Mesothelial cell of epicardium (in vitro differentiated cells): ENCODE data around the gene ANKS1A. TPM values are rescaled to one million over a fixed set of nuclear protein-coding genes. Genes with fewer than 3 reads are reported as not detected.

Experiments used
- DNase-seq, 2 experiments: peaks; one replicate each; pipeline ENCODE4 v3.0.0; 2021; ENCODE audit warnings: low spot score in 2 of 2; ENCODE audit not compliant: unreplicated experiment in 2 of 2
- H3K27ac Mint-ChIP-seq: 2 replicates; pipeline ENCODE4 v1.8.0; 2021; ENCODE audit warnings: mixed read lengths
- H3K27me3 Mint-ChIP-seq: 2 replicates; pipeline ENCODE4 v1.8.0; 2021; ENCODE audit warnings: low read depth, mixed read lengths
- H3K36me3 Mint-ChIP-seq: 2 replicates; pipeline ENCODE4 v1.8.0; 2021; ENCODE audit warnings: mixed read lengths
- H3K4me1 Mint-ChIP-seq: 2 replicates; pipeline ENCODE4 v1.8.0; 2021; ENCODE audit warnings: mixed read lengths
- H3K4me3 Mint-ChIP-seq: 2 replicates; pipeline ENCODE4 v1.8.0; 2021; ENCODE audit warnings: mild to moderate bottlenecking, moderate library complexity, mixed read lengths
- H3K9me3 Mint-ChIP-seq: 2 replicates; pipeline ENCODE4 v1.8.0; 2021; ENCODE audit warnings: mixed read lengths
- total RNA-seq: library from RNA; stranded (reverse); gene quantifications from 3 replicates; pipeline ENCODE4 v1.2.1, GENCODE V29; 2021
- TF ChIP-seq, protein P1 (sequence below): fragments of 200-600 bp; sonication (generic); IDR thresholded peaks from one replicate; pipeline ENCODE4 v1.5.0; 2021; ENCODE audit warnings: antibody characterized with exemption; ENCODE audit not compliant: unreplicated experiment

The ANKS1A gene
- total RNA-seq, 1 donor from 2014 or later: 30.6 TPM

DNA sequence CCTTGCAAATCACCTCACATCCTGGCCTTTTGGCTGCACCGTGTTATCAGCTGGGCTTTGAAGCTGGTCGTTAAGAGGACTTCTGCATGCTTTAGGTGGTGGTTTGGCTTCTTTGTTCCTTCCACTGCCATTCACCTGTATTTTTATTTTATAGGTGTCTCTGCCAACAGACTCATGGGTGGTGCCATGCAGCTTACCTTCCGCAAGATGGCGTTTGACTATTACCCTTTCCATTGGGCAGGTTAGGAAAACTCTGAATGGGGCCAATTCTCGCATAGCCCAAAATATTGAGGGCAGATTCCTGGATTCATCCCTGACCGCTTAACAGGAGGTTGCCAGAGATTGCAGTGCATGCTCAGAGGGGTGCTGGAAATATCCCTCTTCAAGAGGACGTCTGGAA lies 33.6 kb upstream of the ANKS1A start:
- DNase-seq: no peak
- Mint-ChIP-seq H3K9me3 (no peaks in the 10 kb centered on the region), H3K36me3 (peaks cover 42% of the 10 kb centered on the region), H3K27me3 (no peaks in the 10 kb centered on the region), H3K27ac (no peak overlapping the region), H3K4me1 (no peaks in the 10 kb centered on the region), H3K4me3 (no peak overlapping the region)
- TF ChIP-seq, protein P1, sequence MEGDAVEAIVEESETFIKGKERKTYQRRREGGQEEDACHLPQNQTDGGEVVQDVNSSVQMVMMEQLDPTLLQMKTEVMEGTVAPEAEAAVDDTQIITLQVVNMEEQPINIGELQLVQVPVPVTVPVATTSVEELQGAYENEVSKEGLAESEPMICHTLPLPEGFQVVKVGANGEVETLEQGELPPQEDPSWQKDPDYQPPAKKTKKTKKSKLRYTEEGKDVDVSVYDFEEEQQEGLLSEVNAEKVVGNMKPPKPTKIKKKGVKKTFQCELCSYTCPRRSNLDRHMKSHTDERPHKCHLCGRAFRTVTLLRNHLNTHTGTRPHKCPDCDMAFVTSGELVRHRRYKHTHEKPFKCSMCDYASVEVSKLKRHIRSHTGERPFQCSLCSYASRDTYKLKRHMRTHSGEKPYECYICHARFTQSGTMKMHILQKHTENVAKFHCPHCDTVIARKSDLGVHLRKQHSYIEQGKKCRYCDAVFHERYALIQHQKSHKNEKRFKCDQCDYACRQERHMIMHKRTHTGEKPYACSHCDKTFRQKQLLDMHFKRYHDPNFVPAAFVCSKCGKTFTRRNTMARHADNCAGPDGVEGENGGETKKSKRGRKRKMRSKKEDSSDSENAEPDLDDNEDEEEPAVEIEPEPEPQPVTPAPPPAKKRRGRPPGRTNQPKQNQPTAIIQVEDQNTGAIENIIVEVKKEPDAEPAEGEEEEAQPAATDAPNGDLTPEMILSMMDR: no peak

DNA sequence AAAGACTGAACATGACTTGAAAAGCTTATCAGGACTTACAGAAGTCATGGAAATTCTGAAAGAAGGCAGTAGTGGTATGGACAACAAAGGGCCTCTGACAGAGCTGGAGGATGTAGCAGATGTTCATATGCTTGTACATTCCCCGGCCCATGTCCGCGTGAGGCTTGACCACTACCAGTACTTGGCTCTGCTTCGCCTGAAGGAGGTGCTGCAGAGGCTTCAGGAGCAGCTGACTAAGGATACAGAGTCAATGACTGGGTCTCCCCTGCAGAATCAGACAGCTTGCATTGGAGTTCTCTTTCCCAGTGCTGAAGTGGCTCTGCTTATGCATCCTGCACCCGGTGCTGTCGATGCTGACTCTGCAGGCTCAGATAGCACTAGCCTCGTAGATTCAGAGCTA lies 30.4 kb upstream of the ANKS1A start:
- H3K4me3 Mint-ChIP-seq: no peak overlapping the region
- TF ChIP-seq, protein P1: no peak
- no peak for DNase-seq
- H3K27ac Mint-ChIP-seq: no peak overlapping the region
- H3K4me1 Mint-ChIP-seq: no peaks in the 10 kb centered on the region
- no peaks in the 10 kb centered on the region for H3K27me3 Mint-ChIP-seq
- H3K36me3 Mint-ChIP-seq: peaks cover 37% of the 10 kb centered on the region
- H3K9me3 Mint-ChIP-seq: no peaks in the 10 kb centered on the region

DNA sequence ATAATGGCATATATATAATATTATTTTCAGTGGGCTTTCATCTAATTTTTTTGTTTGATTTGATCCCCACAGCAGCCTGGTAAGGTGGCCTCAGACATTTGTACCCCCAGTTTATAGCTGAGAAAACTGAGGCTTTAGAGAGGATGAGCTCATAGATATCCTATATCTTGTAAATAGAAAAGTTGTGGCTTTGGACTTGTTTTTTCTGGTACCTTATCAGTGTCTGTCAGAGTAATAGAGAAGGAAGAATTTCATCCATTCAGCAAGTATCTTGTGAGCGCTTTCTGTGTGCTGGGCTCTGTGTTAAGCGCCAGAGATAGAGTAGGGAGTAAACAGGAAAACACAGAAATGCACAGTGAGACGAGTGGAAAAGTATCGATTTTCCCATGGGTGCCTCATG lies 29.1 kb upstream of the ANKS1A start:
- peaks cover 43% of the 10 kb centered on the region for H3K36me3 Mint-ChIP-seq
- H3K4me3 Mint-ChIP-seq: no peak overlapping the region
- TF ChIP-seq, protein P1: no peak
- no peaks in the 10 kb centered on the region for H3K9me3 Mint-ChIP-seq
- H3K27ac Mint-ChIP-seq: no peak overlapping the region
- no peak for DNase-seq
- H3K4me1 Mint-ChIP-seq: no peaks in the 10 kb centered on the region
- H3K27me3 Mint-ChIP-seq: no peaks in the 10 kb centered on the region

DNA sequence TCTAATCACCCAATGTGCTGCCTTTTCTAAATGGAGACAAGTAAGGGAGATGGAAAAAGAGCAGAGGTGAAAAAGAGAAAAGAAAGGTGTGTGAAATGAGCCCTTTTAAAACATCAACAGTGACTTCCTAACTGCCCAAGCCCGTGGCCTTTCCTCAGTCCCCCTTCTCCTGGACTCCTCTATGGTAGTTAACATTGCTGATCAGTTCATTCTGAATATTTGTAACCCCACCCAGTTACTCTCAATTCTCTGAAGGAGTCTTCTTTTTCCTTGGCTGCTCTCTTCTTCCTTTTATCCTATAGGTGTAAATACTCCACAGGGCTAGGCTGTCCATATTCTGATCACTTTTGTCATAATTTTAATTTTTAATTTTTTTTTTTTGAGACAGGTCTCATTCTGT lies 28.3 kb upstream of the ANKS1A start:
- H3K4me1 Mint-ChIP-seq: no peaks in the 10 kb centered on the region
- TF ChIP-seq, protein P1: no peak
- no peak overlapping the region for H3K4me3 Mint-ChIP-seq
- H3K9me3 Mint-ChIP-seq: no peaks in the 10 kb centered on the region
- H3K27ac Mint-ChIP-seq: no peak overlapping the region
- H3K27me3 Mint-ChIP-seq: no peaks in the 10 kb centered on the region
- DNase-seq: no peak
- H3K36me3 Mint-ChIP-seq: peaks cover 45% of the 10 kb centered on the region

DNA sequence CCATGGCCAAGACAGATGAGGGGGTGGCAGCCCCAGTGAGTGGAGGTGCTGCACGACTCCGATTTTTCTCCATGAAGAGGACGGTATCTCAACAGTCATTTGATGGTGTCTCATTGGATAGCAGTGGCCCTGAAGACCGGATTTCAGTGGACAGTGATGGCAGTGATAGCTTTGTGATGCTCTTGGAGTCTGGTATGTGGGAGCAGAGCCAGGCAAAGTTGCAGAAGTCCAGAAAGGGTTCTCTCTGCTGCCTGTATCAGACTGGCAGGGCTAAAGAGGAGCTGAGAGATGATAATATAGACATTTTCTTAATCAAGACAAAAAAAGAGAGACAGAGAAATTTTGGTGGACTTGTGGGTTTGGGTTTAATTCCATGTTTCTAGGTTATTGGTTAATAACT lies 25.0 kb upstream of the ANKS1A start:
- Mint-ChIP-seq H3K36me3 (peaks cover 28% of the 10 kb centered on the region), H3K4me1 (no peaks in the 10 kb centered on the region), H3K27ac (no peak overlapping the region), H3K4me3 (no peak overlapping the region), H3K27me3 (no peaks in the 10 kb centered on the region), H3K9me3 (no peaks in the 10 kb centered on the region)
- TF ChIP-seq, protein P1: no peak
- DNase-seq: no peak

DNA sequence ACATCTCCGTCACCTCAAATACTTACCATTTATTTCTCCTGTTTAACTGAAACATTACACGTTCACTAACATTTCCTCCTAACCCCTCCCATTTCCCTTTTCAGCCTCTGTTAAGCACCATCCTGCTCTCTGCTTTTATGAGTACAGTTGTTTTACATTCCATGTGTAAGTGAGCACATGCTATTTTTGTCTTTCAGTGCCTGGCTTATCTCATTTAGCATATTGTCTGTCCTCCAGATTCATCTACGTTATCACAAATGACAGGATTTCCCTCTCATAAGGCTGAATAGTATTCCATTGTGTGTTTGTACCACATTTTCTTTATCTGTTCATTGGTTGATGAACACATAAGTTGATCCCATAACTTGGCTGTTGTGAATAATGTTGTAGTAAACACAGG lies 23.9 kb upstream of the ANKS1A start:
- TF ChIP-seq, protein P1: no peak
- H3K27me3 Mint-ChIP-seq: no peaks in the 10 kb centered on the region
- H3K27ac Mint-ChIP-seq: no peak overlapping the region
- H3K4me3 Mint-ChIP-seq: no peak overlapping the region
- H3K4me1 Mint-ChIP-seq: no peaks in the 10 kb centered on the region
- H3K36me3 Mint-ChIP-seq: peaks cover 27% of the 10 kb centered on the region
- no peaks in the 10 kb centered on the region for H3K9me3 Mint-ChIP-seq
- DNase-seq: no peak
